ENCODE results near the gene RPUSD2.

RPUSD2 gene

DNA sequence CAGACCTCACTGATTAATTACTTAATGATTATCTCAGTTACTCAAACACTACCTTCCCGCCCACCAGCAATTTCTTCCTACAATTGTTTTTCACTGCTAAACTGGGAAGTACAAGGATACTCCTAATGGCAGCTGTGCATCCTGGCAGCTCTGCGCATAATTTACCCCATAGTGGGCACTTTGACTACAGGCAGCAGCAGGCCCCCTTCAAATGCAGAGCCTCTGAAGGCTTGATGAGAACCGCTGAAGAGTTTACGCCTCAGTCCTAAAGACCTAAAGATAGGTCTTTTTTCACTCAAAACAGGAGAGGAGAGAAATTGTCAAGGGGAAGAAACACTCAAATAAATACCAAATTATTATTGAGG is 15.0 kb upstream of the RPUSD2 start:
- DNase-seq (ENCODE audit: low spot score) = no peak
- no peak for TF ChIP-seq CTCF (IDR thresholded peaks at IDR 0.05; ENCODE audit: extremely low read depth, missing control alignments)

DNA sequence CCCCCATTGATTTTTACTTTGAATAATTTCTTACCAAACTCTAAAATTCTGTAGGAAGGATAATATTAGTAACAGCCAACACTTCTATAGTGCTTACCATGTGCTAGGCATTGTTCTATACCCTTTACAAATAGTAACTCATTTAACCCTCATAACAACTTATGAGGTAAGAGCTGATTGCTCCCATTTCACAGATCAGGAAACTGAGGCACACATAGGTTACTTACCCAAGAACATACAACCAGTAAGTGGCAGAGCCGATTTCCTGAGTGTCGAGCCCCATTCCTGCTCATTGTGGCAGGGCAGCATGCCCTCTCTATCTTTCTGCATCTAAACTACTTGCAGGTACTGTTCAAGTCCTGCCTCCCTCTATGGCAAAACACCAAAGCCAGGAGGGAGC is 13.2 kb upstream of the RPUSD2 start:
- no peak for TF ChIP-seq CTCF (IDR thresholded peaks at IDR 0.05; ENCODE audit: extremely low read depth, missing control alignments)
- no peak for DNase-seq (ENCODE audit: low spot score)

GRCh38 chr15:40558952-40559742 is 10.0 kb upstream of the RPUSD2 start:
- TF ChIP-seq CTCF (IDR thresholded peaks at IDR 0.05; ENCODE audit: extremely low read depth, missing control alignments) = no peak
- no peak for DNase-seq (ENCODE audit: low spot score)

DNA sequence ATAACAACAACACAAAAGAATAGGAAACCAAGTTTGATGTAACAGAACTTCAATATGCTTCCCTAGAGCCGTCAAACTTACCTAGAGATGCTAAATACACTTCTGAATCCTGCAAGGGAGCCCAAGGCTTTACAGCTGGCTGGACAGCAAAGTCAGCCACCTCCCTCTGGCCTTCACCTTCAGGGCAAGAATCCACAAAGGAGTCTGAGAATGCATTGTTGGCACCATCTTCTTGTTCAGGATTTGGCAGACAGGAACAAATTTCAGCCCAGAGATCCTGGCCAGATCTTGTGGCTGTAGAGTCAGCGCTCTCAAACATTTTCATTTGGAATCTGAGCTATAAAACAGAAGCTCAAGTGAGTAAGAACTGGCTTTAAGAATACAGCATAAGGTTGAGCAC is 6.4 kb upstream of the RPUSD2 start:
- no peak for DNase-seq (ENCODE audit: low spot score)
- no peak for TF ChIP-seq CTCF (IDR thresholded peaks at IDR 0.05; ENCODE audit: extremely low read depth, missing control alignments)

DNA sequence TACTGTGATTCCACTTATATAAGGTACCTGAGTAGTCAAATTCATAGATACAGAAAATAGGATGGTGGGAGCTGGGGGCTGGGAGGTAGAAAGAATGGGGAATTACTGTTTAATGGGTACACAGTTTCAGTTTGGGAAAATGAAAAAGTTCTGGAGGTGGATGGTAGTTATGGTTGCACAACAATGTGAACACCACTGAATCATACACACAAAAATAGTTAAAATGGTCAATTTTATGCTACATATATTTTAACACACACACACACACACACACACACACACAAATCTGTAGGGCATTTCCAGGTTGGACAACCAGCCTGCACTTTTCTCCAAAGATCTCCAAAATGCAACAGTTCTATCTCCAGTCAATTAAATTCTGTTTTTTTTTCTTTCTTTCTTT is 5.7 kb upstream of the RPUSD2 start:
- no peak for DNase-seq (ENCODE audit: low spot score)
- TF ChIP-seq CTCF (IDR thresholded peaks at IDR 0.05; ENCODE audit: extremely low read depth, missing control alignments) = no peak

DNA sequence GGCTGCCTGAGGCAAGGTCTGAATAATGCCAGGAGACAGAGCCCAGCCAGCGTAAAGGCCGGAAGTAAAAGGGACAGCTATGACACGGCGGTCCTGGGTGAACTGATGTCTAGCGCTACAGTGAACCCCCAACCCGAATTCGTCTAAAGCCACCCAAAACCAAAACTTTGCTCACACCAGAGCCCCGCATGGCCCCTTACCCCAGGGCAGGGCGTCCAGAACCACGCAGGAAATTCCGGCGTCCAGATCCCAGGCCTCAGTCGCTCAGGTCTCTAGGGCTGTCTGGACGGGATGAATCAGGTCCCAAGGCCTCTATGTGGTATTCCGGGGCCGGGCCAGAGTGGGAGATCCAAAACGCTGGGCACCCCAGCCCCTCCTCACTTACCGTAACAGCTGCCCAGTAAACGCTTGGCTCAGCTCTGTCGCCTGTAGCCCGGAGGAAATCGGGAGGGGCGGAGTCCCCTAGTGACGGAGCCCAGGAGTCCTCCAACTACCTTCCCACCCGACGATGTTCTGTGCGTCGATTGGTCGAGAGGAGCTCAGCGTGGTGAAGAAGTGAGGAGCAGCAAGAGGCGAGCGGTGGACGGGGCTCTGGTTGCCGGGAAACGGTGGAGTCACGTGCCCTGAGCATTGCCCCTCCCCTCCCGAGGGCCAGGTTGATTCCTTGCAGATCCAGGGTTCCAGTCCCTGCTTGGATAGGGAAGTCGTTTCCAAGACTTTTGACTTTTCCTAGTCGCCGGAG is 4.3 kb upstream of the RPUSD2 start, which contains the start of gene CCDC32:
CCDC32 (minus strand) TSS at position 452 of the 742 bp plus-strand sequence. CDS start 2,027 bp downstream, outside the sequence.
- TF ChIP-seq CTCF (IDR thresholded peaks at IDR 0.05; ENCODE audit: extremely low read depth, missing control alignments) = no peak
- peak; percentile 95 for DNase-seq (ENCODE audit: low spot score)

Measured in GM20000 (cell line).